WTC11 (cell line): Measurements from ENCODE around the gene WAC. TPM values are rescaled to one million over a fixed set of nuclear protein-coding genes. Genes with fewer than 3 reads are reported as not detected.

Experiments
- ATAC-seq: fragments of 200-7000 bp; cut with Tn5 transposase; 2 replicates; pipeline ENCODE4 v1.10.0; 2021; ENCODE audit warnings: mild to moderate bottlenecking, moderate library complexity
- CTCF ChIA-PET: fragments of 300-600 bp; sonication (Branson Sonifier 250); formaldehyde crosslinking; loops from one replicate; lab custom pipeline; 2021; ENCODE audit warnings: antibody characterized with exemption; lab: Charles Lee
- POLR2A ChIA-PET: fragments of 350-600 bp; sonication (Branson Sonifier 250); formaldehyde crosslinking; loops from one replicate; lab custom pipeline; 2021; ENCODE audit warnings: antibody characterized with exemption; lab: Charles Lee
- DNase-seq: peaks from one replicate; pipeline ENCODE4 v3.0.0; 2021; ENCODE audit warnings: low spot score
- H3K27ac Mint-ChIP-seq: 2 replicates; pipeline ENCODE4 v1.8.0; 2021; ENCODE audit warnings: mixed read lengths
- H3K27me3 Mint-ChIP-seq: 2 replicates; pipeline ENCODE4 v1.8.0; 2021; ENCODE audit warnings: low read depth, mild to moderate bottlenecking, moderate library complexity, mixed read lengths
- H3K36me3 Mint-ChIP-seq: 2 replicates; pipeline ENCODE4 v1.8.0; 2021; ENCODE audit warnings: mixed read lengths
- H3K4me1 Mint-ChIP-seq: 2 replicates; pipeline ENCODE4 v1.8.0; 2022; ENCODE audit warnings: mixed read lengths
- H3K4me3 Mint-ChIP-seq: 2 replicates; pipeline ENCODE4 v1.8.0; 2021; ENCODE audit warnings: mild to moderate bottlenecking, moderate library complexity, mixed read lengths
- H3K9me3 Mint-ChIP-seq: 2 replicates; pipeline ENCODE4 v1.8.0; 2021; ENCODE audit warnings: mixed read lengths
- AFF4 ChIP-seq: sonication (generic); formaldehyde crosslinking; IDR thresholded peaks from 2 replicates; pipeline ENCODE4 v1.8.1; 2023; ENCODE audit warnings: mild to moderate bottlenecking, missing genetic modification reagents, borderline replicate concordance
- ATF1 ChIP-seq: sonication (generic); formaldehyde crosslinking; IDR thresholded peaks from 2 replicates; pipeline ENCODE4 v1.8.1; 2023; ENCODE audit warnings: mild to moderate bottlenecking, moderate library complexity, missing genetic modification reagents
- ATF6 ChIP-seq: sonication (generic); formaldehyde crosslinking; IDR thresholded peaks from 2 replicates; pipeline ENCODE4 v1.8.1; 2023; ENCODE audit warnings: mild to moderate bottlenecking, missing genetic modification reagents
- CTCF ChIP-seq: fragments of 200-600 bp; IDR thresholded peaks from 2 replicates; pipeline ENCODE4 v1.8.0; 2022; ENCODE audit warnings: antibody characterized with exemption
- ETV6 ChIP-seq: sonication (generic); formaldehyde crosslinking; IDR thresholded peaks from 2 replicates; pipeline ENCODE4 v1.8.1; 2022; ENCODE audit warnings: mild to moderate bottlenecking, missing genetic modification reagents
- FOXP1 ChIP-seq: sonication (generic); formaldehyde crosslinking; IDR thresholded peaks from 2 replicates; pipeline ENCODE4 v1.8.0; 2022; ENCODE audit warnings: missing genetic modification reagents, mild to moderate bottlenecking, moderate library complexity, borderline replicate concordance
- GABPB1 ChIP-seq: sonication (generic); formaldehyde crosslinking; IDR thresholded peaks from 2 replicates; pipeline ENCODE4 v1.8.1; 2023; ENCODE audit warnings: mild to moderate bottlenecking, missing genetic modification reagents
- KAT7 ChIP-seq: sonication (generic); formaldehyde crosslinking; IDR thresholded peaks from 2 replicates; pipeline ENCODE4 v1.8.1; 2023; ENCODE audit warnings: missing genetic modification reagents, mild to moderate bottlenecking, borderline replicate concordance
- MAX ChIP-seq: sonication (generic); formaldehyde crosslinking; IDR thresholded peaks from 2 replicates; pipeline ENCODE4 v1.8.0; 2022; ENCODE audit warnings: mild to moderate bottlenecking, missing genetic modification reagents
- NFATC4 ChIP-seq: fragments of 250-450 bp; sonication (Bioruptor Pico); IDR thresholded peaks from 2 replicates; pipeline ENCODE4 v1.9.0; 2021; ENCODE audit warnings: mild to moderate bottlenecking
- OVOL2 ChIP-seq: fragments of 250-450 bp; sonication (Bioruptor Pico); IDR thresholded peaks from 2 replicates; pipeline ENCODE4 v1.9.0; 2021; ENCODE audit warnings: mild to moderate bottlenecking, borderline replicate concordance
- PRDM15 ChIP-seq: sonication (generic); formaldehyde crosslinking; IDR thresholded peaks from 2 replicates; pipeline ENCODE4 v1.8.0; 2022; ENCODE audit warnings: missing genetic modification reagents
- PREB ChIP-seq: sonication (generic); formaldehyde crosslinking; IDR thresholded peaks from 2 replicates; pipeline ENCODE4 v1.8.1; 2022; ENCODE audit warnings: mild to moderate bottlenecking, missing genetic modification reagents, moderate library complexity, borderline replicate concordance
- SMAD3 ChIP-seq: sonication (generic); formaldehyde crosslinking; IDR thresholded peaks from 2 replicates; pipeline ENCODE4 v1.8.0; 2022; ENCODE audit warnings: missing genetic modification reagents, mild to moderate bottlenecking, borderline replicate concordance
- TEAD1 ChIP-seq: sonication (generic); formaldehyde crosslinking; IDR thresholded peaks from 2 replicates; pipeline ENCODE4 v1.8.0; 2022; ENCODE audit warnings: mild to moderate bottlenecking, missing genetic modification reagents
- ZNF121 ChIP-seq: sonication (generic); formaldehyde crosslinking; IDR thresholded peaks from 2 replicates; pipeline ENCODE4 v1.8.0; 2023; ENCODE audit warnings: missing genetic modification reagents
- ZNF263 ChIP-seq: sonication (generic); formaldehyde crosslinking; IDR thresholded peaks from 2 replicates; pipeline ENCODE4 v1.8.1; 2022; ENCODE audit warnings: low read depth, mild to moderate bottlenecking, moderate library complexity, missing genetic modification reagents
- total RNA-seq: library from RNA; stranded (reverse); gene quantifications from 3 replicates; pipeline ENCODE4 v1.2.3, GENCODE V29; 2021
- TF ChIP-seq, protein P1 (sequence below): fragments of 250-450 bp; sonication (Bioruptor Pico); conservative IDR thresholded peaks from 2 replicates; pipeline ENCODE4 v1.9.0; 2021; ENCODE audit warnings: mild to moderate bottlenecking

Gene WAC
- total RNA-seq, 1 experiment from 2014 or later, result 108 TPM

GRCh38 chr10:28566458-28567015, 33.6 kb downstream of the WAC start:
- ChIA-PET CTCF (no interaction called here), POLR2A (no interaction called here)
- no peak for TF ChIP-seq ETV6 (CRISPR knock-in tag)
- no peak for TF ChIP-seq FOXP1 (CRISPR knock-in tag)
- no peak for TF ChIP-seq MAX
- no peak for TF ChIP-seq SMAD3 (CRISPR knock-in tag)
- TF ChIP-seq OVOL2 (CRISPR knock-in tag), result no peak
- no peak for TF ChIP-seq NFATC4 (CRISPR knock-in tag)
- no peak for TF ChIP-seq GABPB1 (CRISPR knock-in tag)
- no peak for TF ChIP-seq AFF4
- TF ChIP-seq ZNF263 (CRISPR knock-in tag), result no peak
- no peak for TF ChIP-seq ATF6 (CRISPR knock-in tag)
- no peak for TF ChIP-seq ATF1 (CRISPR knock-in tag)
- no peak for TF ChIP-seq PREB (CRISPR knock-in tag)
- no peak for TF ChIP-seq ZNF121 (CRISPR knock-in tag)
- no peak for TF ChIP-seq TEAD1
- TF ChIP-seq, protein P1, sequence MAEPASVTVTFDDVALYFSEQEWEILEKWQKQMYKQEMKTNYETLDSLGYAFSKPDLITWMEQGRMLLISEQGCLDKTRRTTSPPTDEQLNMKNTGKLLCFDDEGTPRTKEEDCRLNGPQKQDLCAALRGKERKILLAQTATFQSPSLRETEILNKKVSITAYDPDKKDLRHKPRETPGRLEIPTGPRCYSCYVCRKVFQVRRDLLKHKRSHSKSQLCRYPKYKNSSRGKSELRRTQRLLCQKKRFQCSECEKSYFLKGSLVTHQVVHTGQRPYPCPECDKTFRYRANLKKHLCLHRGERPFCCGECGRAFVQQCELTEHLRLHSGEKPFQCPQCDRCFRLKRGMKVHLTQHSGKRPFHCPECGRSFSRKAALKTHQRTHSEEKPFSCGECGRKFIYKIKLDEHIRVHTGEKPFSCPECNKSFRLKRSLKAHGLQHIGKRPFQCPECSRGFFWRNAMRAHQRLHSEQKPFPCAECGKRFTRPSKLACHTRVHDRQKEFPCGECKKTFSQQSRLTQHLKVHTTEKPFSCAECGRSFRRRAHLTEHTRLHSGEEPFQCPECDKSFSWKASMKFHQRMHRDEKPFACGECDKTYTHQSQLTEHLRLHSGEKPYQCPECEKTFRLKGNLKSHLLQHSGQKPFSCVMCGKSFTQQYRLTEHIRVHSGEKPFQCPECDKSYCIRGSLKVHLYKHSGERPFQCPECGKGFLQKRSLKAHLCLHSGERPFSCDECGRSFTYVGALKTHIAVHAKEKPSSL (CRISPR knock-in tag), result no peak
- no peak for TF ChIP-seq PRDM15 (CRISPR knock-in tag)
- no peak for TF ChIP-seq CTCF
- no peak for TF ChIP-seq KAT7 (CRISPR knock-in tag)
- Mint-ChIP-seq H3K27ac (peak overlapping the region; percentile 51; the same call in 1 of the 2 replicates), H3K4me1 (peaks cover 24% of the 10 kb centered on the region), H3K4me3 (no peak overlapping the region), H3K36me3 (peaks cover 22% of the 10 kb centered on the region), H3K27me3 (no peaks in the 10 kb centered on the region), H3K9me3 (no peaks in the 10 kb centered on the region)
- no peak for ATAC-seq
- no peak for DNase-seq
